GM23248 (cell line): ENCODE results near the gene IVD.

Experiments used
- EZH2 ChIP-seq: fragments of 200-600 bp; sonication (generic); IDR thresholded peaks from 2 replicates; pipeline ENCODE4 v1.6.1; 2018; ENCODE audit warnings: antibody characterized with exemption, mild to moderate bottlenecking; ENCODE audit not compliant: insufficient read depth, poor library complexity, severe bottlenecking
- EZH2phosphoT487 ChIP-seq: fragments of 200-600 bp; sonication (generic); IDR thresholded peaks from 2 replicates; pipeline ENCODE4 v1.6.1; 2018; ENCODE audit warnings: antibody characterized with exemption, moderate library complexity, mild to moderate bottlenecking, low read depth; ENCODE audit not compliant: insufficient read depth

- no peak for TF ChIP-seq EZH2phosphoT487
- TF ChIP-seq EZH2: no peak
Measured at GRCh38 chr15:40440743-40441564, 35.4 kb downstream of the IVD start, which contains the start of gene BAHD1.
